K562 (cell line): ENCODE results near the gene DYNC2LI1.

Experiments
- JUNB ChIP-seq: fragments of 450-650 bp; formaldehyde crosslinking; conservative IDR thresholded peaks from 2 replicates; pipeline ENCODE4 v1.4.0; 2020; ENCODE audit warnings: mild to moderate bottlenecking
- POLR2A ChIP-seq: fragments of 450-650 bp; conservative IDR thresholded peaks from 2 replicates; pipeline ENCODE4 v1.6.1; 2016
- SETDB1 ChIP-seq: IDR thresholded peaks from one replicate; pipeline ENCODE4 v1.6.1; 2012; ENCODE audit warnings: low read length, control low read depth, inconsistent platforms
- ZNF436 ChIP-seq: fragments of 250-450, 450-650 bp; sonication (Bioruptor Pico); formaldehyde crosslinking; IDR thresholded peaks from 2 replicates; pipeline ENCODE4 v1.7.0; 2020; ENCODE audit warnings: mild to moderate bottlenecking

- TF ChIP-seq POLR2A (no peak), SETDB1 (no peak), JUNB (CRISPR knock-in tag) (no peak), ZNF436 (CRISPR knock-in tag) (no peak)
Measured at GRCh38 chr2:43725711-43726246, 48.1 kb upstream of the DYNC2LI1 start.
